Osteocyte (in vitro differentiated cells): ENCODE measurements around the gene SUPV3L1. TPM values are rescaled to one million over a fixed set of nuclear protein-coding genes. Genes with fewer than 3 reads are reported as not detected.

ENCODE experiments used
- DNase-seq: peaks from one replicate; pipeline ENCODE4 v3.0.0; 2021; ENCODE audit warnings: mixed read lengths; ENCODE audit not compliant: unreplicated experiment; ENCODE audit errors: extremely low spot score
- H3K27ac Mint-ChIP-seq: one replicate; pipeline ENCODE4 v1.8.0; 2021; ENCODE audit warnings: mild to moderate bottlenecking, mixed read lengths; ENCODE audit not compliant: unreplicated experiment
- H3K27me3 Mint-ChIP-seq: one replicate; pipeline ENCODE4 v1.8.0; 2021; ENCODE audit warnings: mixed read lengths; ENCODE audit not compliant: unreplicated experiment
- H3K36me3 Mint-ChIP-seq: one replicate; pipeline ENCODE4 v1.8.0; 2021; ENCODE audit warnings: mixed read lengths; ENCODE audit not compliant: unreplicated experiment
- H3K4me1 Mint-ChIP-seq: one replicate; pipeline ENCODE4 v1.8.0; 2021; ENCODE audit warnings: mixed read lengths; ENCODE audit not compliant: unreplicated experiment
- H3K4me3 Mint-ChIP-seq: one replicate; pipeline ENCODE4 v1.8.0; 2021; ENCODE audit warnings: mild to moderate bottlenecking, moderate library complexity, mixed read lengths; ENCODE audit not compliant: unreplicated experiment
- H3K9me3 Mint-ChIP-seq: one replicate; pipeline ENCODE4 v1.8.0; 2021; ENCODE audit warnings: mixed read lengths; ENCODE audit not compliant: unreplicated experiment
- CTCF ChIP-seq: fragments of 200-600 bp; sonication (generic); IDR thresholded peaks from 2 replicates; pipeline ENCODE4 v1.5.0; 2021; ENCODE audit warnings: antibody characterized with exemption, mild to moderate bottlenecking, moderate library complexity
- total RNA-seq: library from RNA; stranded (reverse); gene quantifications from 2 replicates; pipeline ENCODE4 v1.2.1, GENCODE V29; 2021

Gene SUPV3L1
- total RNA-seq, 1 donor from 2014 or later = 27.3 TPM

- H3K4me3 Mint-ChIP-seq = no peak overlapping the region
- no peak overlapping the region for H3K27ac Mint-ChIP-seq
- DNase-seq = no peak
- TF ChIP-seq CTCF = no peak
- peaks cover 7% of the 10 kb centered on the region for H3K9me3 Mint-ChIP-seq
- H3K27me3 Mint-ChIP-seq = no peaks in the 10 kb centered on the region
- peaks cover 16% of the 10 kb centered on the region for H3K4me1 Mint-ChIP-seq
- H3K36me3 Mint-ChIP-seq = no peaks in the 10 kb centered on the region
Measured at GRCh38 chr10:69215405-69216171, 35.6 kb downstream of the SUPV3L1 start.

- H3K4me3 Mint-ChIP-seq = no peak overlapping the region
- no peak overlapping the region for H3K27ac Mint-ChIP-seq
- peaks cover 7% of the 10 kb centered on the region for H3K9me3 Mint-ChIP-seq
- H3K36me3 Mint-ChIP-seq = no peaks in the 10 kb centered on the region
- DNase-seq = no peak
- no peak for TF ChIP-seq CTCF
- H3K27me3 Mint-ChIP-seq = no peaks in the 10 kb centered on the region
- H3K4me1 Mint-ChIP-seq = peaks cover 16% of the 10 kb centered on the region
Measured at GRCh38 chr10:69216577-69217118, 36.6 kb downstream of the SUPV3L1 start.

- no peak for TF ChIP-seq CTCF
- Mint-ChIP-seq H3K27me3 (no peaks in the 10 kb centered on the region), H3K4me3 (no peak overlapping the region), H3K27ac (no peak overlapping the region), H3K9me3 (peaks cover 7% of the 10 kb centered on the region), H3K4me1 (peaks cover 16% of the 10 kb centered on the region), H3K36me3 (no peaks in the 10 kb centered on the region)
- DNase-seq = no peak
Measured at GRCh38 chr10:69217119-69217754, 37.2 kb downstream of the SUPV3L1 start.

GRCh38 chr10:69218831-69219230 is 38.8 kb downstream of the SUPV3L1 start:
- H3K36me3 Mint-ChIP-seq = no peaks in the 10 kb centered on the region
- H3K27ac Mint-ChIP-seq = no peak overlapping the region
- no peaks in the 10 kb centered on the region for H3K27me3 Mint-ChIP-seq
- no peak for DNase-seq
- H3K9me3 Mint-ChIP-seq = peaks cover 7% of the 10 kb centered on the region
- TF ChIP-seq CTCF = no peak
- H3K4me3 Mint-ChIP-seq = no peak overlapping the region
- peaks cover 16% of the 10 kb centered on the region for H3K4me1 Mint-ChIP-seq

GRCh38 chr10:69220041-69220451 is 40.0 kb downstream of the SUPV3L1 start, which contains the start of gene HKDC1:
Gene HKDC1, plus strand, starts transcription at chr10:69220332. Its CDS starts 104 bp downstream, at chr10:69220436.
- no peak within 1 kb of the TSS for H3K4me3 Mint-ChIP-seq
- peaks cover 19% of the 10 kb centered on the region for H3K4me1 Mint-ChIP-seq
- no peaks in the 10 kb centered on the region for H3K36me3 Mint-ChIP-seq
- TF ChIP-seq CTCF = no peak
- no peak within 1 kb of the TSS for H3K27ac Mint-ChIP-seq
- H3K27me3 Mint-ChIP-seq = no peaks in the 10 kb centered on the region
- H3K9me3 Mint-ChIP-seq = no peaks in the 10 kb centered on the region
- DNase-seq = no peak
